ENCODE results near the gene DNAH8. TPM values are rescaled to one million over a fixed set of nuclear protein-coding genes. Genes with fewer than 3 reads are reported as not detected.

Gene DNAH8
- total and polyA plus RNA-seq, 2 donors (not counting 3 experiments of a cell fraction or from before 2014, with no cell fraction given) = 0.29 to 0.61 TPM

GRCh38 chr6:38738261-38738660 is 23.1 kb downstream of the DNAH8 start:
- H2AFZ ChIP-seq (ENCODE audit: low read depth, low read length) = no peak overlapping the region
- H3K4me3 ChIP-seq (replicated peaks in 1 of 3; ENCODE audit: insufficient read depth in 1 of 3, low read depth in 1 of 3, low read length in 3 of 3) = no peak overlapping the region
- no peaks in the 10 kb centered on the region for H3K36me3 ChIP-seq (ENCODE audit: control insufficient read depth in 2 of 2, extremely low read depth in 1 of 2, insufficient read depth in 2 of 2, low read length in 2 of 2)
- DNase-seq (ENCODE audit: low read depth, low spot score) (no peak), FAIRE-seq (no peak)
- ChIA-PET CTCF (interaction anchor here (1.0 kb wide), 1 partner anchor 30 kb away, joined by 3 read pairs; no protein-coding TSS in a partner anchor), POLR2A (no interaction called here)
- H3K27ac ChIP-seq (ENCODE audit: insufficient read depth, low read depth, low read length) = no peak overlapping the region
- H3K9me3 ChIP-seq (replicated peaks; ENCODE audit: control insufficient read depth, insufficient read depth, low read length) = no peaks in the 10 kb centered on the region
- H3K27me3 ChIP-seq (ENCODE audit: control insufficient read depth in 2 of 2, insufficient read depth in 2 of 2, low read length in 2 of 2) = peaks cover 0 to 2% of the 10 kb centered on the region in 2 experiments
- no TSS peak for BruUV-seq (replicated peaks)
- TF ChIP-seq FOS (IDR thresholded peaks at IDR 0.05; ENCODE audit: borderline replicate concordance, insufficient read depth, low read length) (no peak), MYC (IDR thresholded peaks at IDR 0.05; ENCODE audit: low read depth, low read length) (no peak), POLR2A (IDR thresholded peaks at IDR 0.05; ENCODE audit: low read depth, low read length) (no peak), CTCF (IDR thresholded peaks at IDR 0.05; ENCODE audit: extremely low read depth in 1 of 2, insufficient read depth in 1 of 2, low read depth in 1 of 2, low read length in 2 of 2) (no peak), EZH2 (IDR thresholded peaks at IDR 0.05; ENCODE audit: borderline replicate concordance, low read depth, low read length, severe bottlenecking) (no peak), GATA2 (IDR thresholded peaks at IDR 0.05; ENCODE audit: insufficient read depth, insufficient read length, low read depth, low read length) (no peak), MAX (IDR thresholded peaks at IDR 0.05; ENCODE audit: insufficient read depth, insufficient read length) (no peak), POLR2AphosphoS5 (IDR thresholded peaks at IDR 0.05; ENCODE audit: insufficient read depth, low read depth, low read length) (no peak), JUN (IDR thresholded peaks at IDR 0.05; ENCODE audit: borderline replicate concordance, insufficient read depth, insufficient read length, low read depth) (no peak)
- no peak overlapping the region for H3K9ac ChIP-seq (replicated peaks; ENCODE audit: extremely low read depth, insufficient read depth, low read length)
- no peak overlapping the region for H3K4me2 ChIP-seq (ENCODE audit: insufficient read depth, low read length)
- dilution Hi-C loops (cut with MboI; ENCODE audit: extremely low pct_ligation_motif_present, low sequenced_read_pairs) (no loop called here), intact Hi-C loops (cut with micrococcal nuclease) (no loop called here)
- H3K9me1 ChIP-seq (replicated peaks; ENCODE audit: control insufficient read depth, extremely low read depth, insufficient read depth, low read length) = no peaks in the 10 kb centered on the region
- no peaks in the 10 kb centered on the region for H3K79me2 ChIP-seq (ENCODE audit: control insufficient read depth, insufficient read depth, low read length)
- H4K20me1 ChIP-seq (replicated peaks; ENCODE audit: control insufficient read depth, extremely low read depth, insufficient read depth, low read length) = no peaks in the 10 kb centered on the region
- no peaks in the 10 kb centered on the region for H3K4me1 ChIP-seq (ENCODE audit: control insufficient read depth, extremely low read depth, insufficient read depth, low read length)
